ENCODE results near the gene SSNA1.

DNA sequence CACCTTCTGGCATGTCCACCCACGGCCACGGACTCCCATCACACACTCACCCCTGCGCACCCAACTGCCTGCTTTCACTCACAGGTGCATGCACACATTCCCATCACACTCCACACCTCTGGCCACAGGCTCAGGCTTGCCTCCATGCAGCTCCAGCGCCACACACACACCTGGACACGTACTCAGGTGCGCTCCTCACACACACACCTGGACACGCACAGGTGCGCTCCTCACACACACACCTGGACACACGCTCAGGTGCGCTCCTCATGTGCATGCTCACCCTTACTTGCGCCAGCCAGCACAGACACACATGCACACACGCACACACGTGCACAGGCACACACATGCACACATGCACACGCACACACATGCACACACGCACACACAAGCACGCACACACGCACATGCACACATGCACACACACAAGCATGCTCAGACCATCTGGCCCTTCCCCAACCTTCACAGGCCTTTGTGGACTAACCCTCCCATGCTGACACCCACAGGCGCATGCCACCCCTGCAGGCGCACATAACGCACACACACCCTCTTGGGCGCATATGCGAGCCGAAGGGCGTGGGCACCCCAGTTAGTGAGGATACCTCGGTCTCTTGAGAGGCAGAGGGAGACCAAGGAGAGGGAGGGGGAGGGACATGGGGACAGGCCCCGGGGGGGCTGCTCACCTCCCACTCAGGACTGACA is 41.2 kb upstream of the SSNA1 start:
- TF ChIP-seq, protein P1, sequence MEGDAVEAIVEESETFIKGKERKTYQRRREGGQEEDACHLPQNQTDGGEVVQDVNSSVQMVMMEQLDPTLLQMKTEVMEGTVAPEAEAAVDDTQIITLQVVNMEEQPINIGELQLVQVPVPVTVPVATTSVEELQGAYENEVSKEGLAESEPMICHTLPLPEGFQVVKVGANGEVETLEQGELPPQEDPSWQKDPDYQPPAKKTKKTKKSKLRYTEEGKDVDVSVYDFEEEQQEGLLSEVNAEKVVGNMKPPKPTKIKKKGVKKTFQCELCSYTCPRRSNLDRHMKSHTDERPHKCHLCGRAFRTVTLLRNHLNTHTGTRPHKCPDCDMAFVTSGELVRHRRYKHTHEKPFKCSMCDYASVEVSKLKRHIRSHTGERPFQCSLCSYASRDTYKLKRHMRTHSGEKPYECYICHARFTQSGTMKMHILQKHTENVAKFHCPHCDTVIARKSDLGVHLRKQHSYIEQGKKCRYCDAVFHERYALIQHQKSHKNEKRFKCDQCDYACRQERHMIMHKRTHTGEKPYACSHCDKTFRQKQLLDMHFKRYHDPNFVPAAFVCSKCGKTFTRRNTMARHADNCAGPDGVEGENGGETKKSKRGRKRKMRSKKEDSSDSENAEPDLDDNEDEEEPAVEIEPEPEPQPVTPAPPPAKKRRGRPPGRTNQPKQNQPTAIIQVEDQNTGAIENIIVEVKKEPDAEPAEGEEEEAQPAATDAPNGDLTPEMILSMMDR (IDR thresholded peaks at IDR 0.05; ENCODE audit: borderline replicate concordance, extremely low read depth, low read length, poor library complexity, severe bottlenecking): no peak
- no peak for TF ChIP-seq EZH2 (IDR thresholded peaks at IDR 0.05; ENCODE audit: borderline replicate concordance, low read depth, low read length, severe bottlenecking)

All from DND-41 (cell line).